Head of caudate nucleus (tissue), 42 donors: Measurements from ENCODE around the gene LRP6.

ENCODE experiments used
- DNase-seq, 42 donors: peaks; one replicate each; pipeline versions ENCODE4 v3.0.0 to v3.0.0-alpha.2; 2020 to 2021; ENCODE audit warnings: mixed read lengths in 7 of 42
- intact Hi-C: fragments of 100-400 bp; cut with DNase I; formaldehyde crosslinking; loops from one replicate; pipeline ENCODE4 v1.15.0; 2022

Gene LRP6

DNA sequence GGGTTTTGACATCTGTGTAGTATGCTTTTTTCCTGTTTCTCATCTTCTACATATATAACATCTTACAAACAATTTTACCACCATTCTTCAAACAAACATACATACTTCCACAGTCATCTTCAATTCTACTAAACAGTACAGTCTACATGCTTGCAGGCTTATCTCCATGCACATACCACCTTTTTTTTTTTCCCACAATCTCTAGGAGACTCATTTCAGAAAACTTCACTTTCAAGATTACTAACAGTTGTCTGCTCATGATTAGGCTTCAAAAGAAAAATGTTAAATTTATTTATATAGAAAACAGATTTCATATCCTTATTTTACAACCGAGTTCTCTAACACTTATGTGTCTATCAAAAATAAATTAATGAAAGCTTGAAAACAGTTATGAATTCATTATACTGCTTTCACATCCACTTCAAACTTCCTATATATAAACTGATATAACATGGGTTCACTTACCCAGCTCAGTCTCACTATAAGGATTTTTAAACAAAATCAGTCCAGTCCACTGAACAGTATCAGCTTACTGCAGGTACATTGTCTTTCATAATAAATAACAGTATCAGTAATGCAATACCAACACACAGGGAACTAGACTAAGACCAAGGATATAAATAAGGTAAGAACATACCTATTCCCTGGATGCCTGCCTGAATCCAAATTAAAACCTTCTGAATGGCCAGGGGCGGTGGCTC lies 42.5 kb downstream of the LRP6 start:
- intact Hi-C loops, result no loop called here
- DNase-seq, result no peak

DNA sequence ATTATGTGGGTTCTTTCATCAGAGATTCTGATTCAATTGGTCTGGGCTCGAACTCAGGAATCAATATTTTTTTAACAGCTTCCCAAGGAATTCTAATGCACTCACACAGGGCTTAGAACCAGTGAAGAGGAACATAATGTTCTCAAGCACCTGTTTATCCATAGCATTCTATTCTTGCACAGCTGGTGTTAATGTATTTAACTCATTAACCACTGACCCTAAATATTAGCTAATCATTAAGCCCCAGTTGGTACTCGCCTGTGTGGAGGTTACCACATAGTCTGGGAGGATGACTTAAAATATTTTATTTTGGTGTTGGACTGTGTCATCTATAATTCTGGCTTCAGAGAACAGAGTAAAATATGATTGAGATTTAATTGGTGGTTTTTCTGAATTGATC lies 45.3 kb downstream of the LRP6 start:
- DNase-seq, result no peak
- intact Hi-C loops, result no loop called here

DNA sequence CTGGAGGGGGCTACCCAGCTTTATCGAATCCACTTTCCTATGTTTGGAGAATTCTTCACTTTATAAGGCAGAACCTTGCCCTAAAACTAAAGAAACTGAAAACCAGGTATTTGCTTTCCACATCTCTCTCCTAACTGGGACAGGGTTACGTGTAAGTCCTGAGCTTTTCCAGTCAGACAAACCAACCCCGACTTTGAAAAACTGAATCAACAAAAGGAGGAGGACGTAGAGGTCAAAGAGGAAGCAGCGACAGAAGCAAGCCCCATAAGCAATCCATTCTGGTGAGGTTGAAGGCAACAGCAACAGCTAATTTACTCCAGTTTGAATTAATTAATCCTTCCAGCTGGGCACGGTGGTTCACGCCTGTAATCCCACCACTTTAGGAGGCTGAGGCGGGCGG lies 47.2 kb downstream of the LRP6 start:
- intact Hi-C loops, result no loop called here
- DNase-seq, result no peak

DNA sequence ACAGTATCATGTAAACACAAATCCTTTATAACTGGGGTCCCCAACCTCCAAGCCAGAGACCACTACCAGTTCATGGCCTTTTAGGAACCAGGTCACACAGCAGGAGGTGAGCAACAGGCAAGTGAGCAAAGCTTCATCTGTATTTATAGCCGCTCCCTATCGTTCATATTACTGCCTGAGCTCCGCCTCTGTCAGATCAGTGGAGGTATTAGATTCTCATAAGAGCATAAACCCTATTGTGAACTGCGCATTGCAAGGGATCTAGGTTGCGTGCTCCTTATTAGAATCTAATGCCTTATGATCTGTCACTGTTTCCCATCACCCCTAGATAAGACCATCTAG lies 49.9 kb downstream of the LRP6 start:
- no peak for DNase-seq
- intact Hi-C loops, result no loop called here

DNA sequence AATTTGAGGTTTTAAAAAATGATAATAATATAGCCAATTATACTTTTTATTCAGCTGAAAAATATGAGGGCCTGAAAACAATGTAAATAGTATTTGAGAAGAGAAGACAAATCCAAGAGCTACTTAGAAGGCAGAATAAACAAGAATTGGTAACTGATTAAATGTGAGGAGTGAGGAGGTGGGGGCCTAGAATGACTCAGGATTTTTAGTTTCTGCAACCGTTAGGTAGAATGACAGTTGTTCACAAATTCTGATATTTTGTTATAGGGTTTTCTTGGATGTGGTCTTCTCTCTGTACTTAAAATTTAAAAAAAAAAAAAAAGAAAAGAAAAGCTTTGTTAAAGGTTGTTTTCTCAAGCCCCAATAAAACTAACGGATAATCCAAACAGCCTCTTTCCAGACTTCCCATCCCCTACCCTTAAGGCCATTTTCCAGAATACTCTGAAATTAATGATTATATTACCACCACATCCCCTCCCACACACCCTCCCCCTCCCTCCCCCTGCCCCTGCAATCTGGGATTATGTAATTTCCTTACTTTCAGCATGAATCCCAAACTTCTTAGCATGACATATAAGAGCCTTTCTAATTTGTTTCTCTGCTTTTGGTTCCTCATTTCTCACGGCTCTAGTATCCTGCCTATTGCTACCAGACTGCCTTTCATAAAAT lies 50.4 kb downstream of the LRP6 start:
- intact Hi-C loops, result no loop called here
- no peak for DNase-seq

DNA sequence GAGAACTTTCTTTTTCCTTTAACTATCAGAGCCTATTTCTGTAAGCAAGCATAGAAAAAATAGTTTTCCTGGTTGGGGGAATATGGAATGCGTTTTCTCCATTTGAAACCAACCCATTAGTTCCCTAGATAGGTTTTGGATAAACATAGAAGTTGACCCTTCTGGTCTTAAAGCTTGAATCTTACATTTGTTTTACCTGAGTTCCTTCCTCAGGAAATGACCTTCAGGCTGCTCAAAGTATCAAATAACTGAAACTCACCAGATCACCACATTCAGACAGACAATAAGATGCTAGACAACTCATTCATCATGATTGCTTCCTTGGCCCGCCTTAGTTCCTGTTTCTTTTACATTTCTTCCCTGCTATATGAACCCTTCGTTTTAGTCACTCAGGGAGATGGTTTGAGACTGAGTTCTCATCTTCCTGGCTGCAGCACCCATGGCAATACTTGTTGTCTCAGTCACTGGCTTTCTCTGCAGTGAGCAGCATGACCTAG lies 52.2 kb downstream of the LRP6 start:
- DNase-seq, result no peak
- intact Hi-C loops, result no loop called here

DNA sequence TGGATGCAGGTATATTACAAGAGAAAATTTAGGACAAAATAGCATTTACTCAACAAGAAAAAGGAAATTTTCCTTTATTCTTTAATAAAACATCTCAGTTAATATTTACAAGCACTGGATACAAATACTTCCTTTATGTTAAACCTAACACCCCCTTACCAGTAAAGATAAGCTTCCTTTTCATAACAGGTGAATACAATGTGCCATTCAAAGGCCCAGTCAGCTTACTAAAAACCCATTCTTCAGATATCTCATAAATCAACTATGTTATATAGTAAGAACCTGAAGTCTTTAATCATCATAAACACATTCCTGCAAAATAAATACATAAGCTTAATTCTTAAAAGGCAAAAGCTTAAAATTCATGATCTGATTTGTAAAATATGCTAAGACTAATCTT lies 52.6 kb downstream of the LRP6 start:
- intact Hi-C loops, result no loop called here
- DNase-seq, result no peak

DNA sequence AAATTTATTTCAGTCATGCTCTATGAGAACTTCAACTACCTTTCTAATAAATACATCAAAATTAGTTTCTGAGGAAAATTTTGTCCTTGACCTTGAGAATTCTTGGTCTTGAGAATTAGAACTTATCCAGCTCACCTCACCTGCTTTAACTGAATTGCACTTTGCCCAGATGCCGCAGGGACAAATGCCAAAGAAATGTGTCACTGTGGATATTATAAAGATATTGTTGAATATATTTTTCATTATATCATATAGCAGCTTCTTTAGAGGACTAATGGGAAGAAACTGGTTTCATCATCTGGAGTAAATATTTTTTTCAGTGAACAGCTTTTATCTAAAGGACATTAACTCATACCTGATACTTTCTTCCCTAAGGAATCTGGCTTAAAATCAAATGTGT lies 54.1 kb downstream of the LRP6 start:
- no peak for DNase-seq
- intact Hi-C loops, result no loop called here

DNA sequence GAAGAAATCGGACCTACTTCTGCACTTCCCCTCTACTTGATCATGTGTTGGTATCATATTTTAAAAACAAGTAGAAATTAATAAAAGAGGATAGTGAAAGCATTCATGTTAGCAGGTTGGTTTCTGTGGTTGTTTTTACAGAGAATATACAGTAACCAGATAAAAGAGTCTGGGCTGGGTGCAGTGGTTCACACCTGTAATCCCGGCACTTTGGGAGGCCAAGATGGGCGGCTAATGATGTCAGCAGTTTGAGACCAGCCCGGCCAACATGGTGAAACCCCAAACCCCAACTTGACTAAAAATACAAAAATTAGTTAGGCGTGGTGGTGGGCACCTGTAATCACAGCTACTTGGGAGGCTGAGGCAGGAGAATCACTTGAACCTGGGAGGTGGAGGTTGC lies 55.9 kb downstream of the LRP6 start:
- intact Hi-C loops, result no loop called here
- DNase-seq, result no peak

DNA sequence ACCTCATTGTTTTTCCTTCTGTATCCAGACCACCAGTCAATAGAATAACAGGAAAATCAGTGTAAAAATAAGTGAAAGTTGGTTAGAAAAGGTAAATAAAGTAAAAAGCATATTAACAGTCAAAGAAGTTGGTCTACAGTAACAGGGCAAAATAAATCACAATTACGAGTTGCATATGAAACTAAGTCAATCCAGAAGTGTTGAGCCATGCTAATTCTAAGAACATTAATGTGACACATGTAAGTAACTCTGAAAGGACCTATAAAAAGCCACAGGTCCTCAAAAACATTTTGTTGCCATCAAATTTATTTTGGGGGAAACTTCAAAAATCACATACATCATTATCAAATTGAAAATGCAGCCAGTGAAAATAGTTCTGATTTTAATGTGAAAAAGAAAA lies 56.4 kb downstream of the LRP6 start:
- DNase-seq, result no peak
- intact Hi-C loops, result no loop called here

DNA sequence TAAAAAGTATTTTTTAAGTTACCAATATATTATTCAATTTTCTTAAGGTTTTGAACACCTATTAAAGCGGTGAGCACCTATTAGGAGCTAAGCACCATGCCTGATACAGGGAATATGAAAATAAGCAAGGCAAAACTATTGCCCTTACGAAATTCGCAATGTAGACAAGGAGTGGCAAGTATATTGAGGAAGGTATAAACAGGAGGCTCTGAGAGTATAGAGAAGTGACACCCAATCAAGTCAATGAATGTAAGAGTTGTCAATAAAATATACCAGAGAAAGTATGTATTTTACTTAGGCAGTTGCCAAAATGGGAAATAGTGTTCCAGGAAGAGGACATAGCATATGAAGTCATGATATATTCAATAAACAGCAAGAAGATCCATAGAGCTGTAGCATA lies 57.2 kb downstream of the LRP6 start:
- DNase-seq, result no peak
- intact Hi-C loops, result no loop called here

DNA sequence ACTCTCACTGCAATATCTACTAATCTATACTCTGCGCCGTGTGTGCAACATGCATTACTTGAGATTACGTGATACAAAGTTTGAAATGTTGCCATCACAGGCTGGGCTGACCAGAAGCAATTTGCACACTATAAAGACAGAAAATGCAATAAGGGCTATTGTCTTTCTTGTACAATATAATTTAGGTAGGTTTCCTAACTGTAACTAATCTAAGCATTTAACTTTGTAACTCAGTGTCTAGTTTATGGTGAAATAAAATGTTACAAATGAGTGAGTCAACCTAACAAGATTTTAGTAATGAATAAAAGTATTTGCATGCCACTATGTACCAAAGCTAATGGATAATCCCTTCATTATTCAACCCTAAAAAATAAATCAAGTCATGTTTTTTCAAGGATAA lies 57.8 kb downstream of the LRP6 start:
- no peak for DNase-seq
- intact Hi-C loops, result no loop called here

DNA sequence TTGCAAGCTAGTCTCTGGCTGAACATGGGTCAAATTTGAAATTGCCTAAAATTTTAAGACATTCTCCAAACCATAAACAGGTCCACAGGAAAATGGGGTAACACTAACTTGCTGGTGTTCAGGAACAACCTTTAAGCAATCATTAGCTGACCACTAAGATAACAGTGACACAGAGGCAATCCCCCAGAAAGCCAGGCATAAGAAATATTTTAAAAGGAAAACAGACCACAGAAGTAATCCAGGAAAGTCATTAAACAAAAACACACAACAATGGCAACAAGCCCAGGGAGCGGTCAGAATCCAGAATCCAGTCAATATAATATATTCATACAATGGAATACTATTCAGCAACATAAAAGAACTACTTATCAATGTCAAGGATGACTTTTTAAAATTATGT lies 59.1 kb downstream of the LRP6 start:
- no peak for DNase-seq
- intact Hi-C loops, result no loop called here

DNA sequence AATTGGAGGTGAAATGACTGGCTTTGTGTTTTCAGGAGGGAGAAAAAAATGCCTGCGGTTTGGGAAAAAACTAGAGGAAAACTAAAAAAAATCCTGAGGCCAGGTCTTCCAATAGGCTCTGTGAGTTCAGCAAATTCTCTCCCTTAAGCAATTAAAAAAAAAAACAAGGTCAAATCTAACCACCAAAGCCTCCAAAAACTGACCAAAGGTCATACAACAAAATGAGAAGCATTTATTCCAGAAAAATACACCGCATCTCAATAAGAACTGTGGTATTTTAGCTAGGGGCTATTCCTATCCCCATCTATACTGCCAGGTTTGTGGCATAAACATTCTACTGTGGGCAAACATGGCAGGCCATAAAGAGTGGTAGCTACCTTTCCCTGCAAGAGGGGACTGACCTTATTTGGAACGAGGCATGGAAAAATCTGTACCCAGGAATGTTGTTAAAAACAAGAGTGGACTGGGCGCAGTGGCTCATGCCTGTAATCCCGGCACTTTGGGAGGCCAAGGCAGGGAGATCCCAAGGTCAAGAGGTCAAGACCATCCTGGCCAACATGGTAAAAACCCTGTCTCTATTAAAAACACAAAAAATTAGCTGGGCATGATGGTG lies 60.0 kb downstream of the LRP6 start:
- intact Hi-C loops, result no loop called here
- no peak for DNase-seq

DNA sequence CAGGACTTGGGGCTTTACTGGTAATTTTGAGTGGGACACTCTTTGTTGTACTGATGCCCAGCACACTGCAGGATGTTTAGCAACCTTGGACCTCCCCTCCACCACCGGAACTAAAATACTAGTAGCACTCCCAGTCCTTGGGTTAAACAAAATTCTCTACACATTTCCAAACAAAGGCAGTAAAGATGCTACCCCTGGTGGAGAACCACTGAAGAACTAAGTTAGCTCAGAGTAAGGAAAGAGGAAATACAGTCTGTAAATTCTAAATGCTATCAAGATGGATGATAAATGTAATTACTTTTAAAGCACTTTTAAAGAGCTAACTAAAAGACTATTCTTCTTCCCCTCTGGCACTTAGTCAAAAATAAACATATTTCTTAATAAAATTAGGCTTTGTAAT lies 64.1 kb downstream of the LRP6 start:
- intact Hi-C loops, result no loop called here
- no peak for DNase-seq

DNA sequence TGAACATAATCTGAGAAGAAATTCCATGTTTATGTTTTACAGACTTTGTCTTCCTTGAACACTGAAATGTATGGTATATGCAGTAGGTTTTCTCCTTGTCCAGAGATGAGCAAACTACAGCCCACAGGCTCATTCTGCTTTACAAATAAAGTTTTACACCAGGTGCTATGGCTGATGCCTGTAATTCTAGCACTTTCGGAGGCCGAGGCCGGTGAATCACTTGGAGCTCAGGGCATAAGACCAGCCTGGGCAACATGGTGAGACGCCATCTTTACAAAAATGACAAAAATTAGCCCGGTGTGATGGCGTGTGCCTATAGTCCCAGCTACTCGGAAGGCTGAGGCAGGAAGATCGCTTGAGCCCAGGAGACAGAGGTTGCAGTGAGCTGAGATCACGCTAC lies 64.7 kb downstream of the LRP6 start:
- intact Hi-C loops, result no loop called here
- no peak for DNase-seq

DNA sequence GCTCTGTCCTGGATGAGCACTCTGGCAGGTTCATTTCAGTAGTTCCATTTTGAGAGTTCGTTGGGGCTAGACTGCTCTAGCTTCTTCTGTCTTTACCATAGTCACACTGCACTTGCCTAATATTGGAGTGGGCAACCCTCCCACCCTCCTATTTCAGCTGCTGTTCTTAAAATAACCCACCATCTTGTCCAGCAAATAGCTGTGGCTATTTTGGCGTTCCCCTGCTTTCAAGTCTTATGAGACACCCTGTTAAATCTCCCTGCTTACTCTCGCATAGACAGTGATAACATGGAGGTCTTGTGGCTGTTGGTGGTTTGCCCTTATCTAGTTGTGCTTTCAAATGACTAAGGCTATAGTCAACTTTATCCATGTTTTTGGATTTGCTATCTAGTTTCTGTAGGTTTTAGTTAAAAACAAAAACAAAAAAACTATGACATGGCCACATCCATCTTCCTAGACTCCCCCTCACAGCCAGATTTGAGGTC lies 65.5 kb downstream of the LRP6 start:
- no peak for DNase-seq

DNA sequence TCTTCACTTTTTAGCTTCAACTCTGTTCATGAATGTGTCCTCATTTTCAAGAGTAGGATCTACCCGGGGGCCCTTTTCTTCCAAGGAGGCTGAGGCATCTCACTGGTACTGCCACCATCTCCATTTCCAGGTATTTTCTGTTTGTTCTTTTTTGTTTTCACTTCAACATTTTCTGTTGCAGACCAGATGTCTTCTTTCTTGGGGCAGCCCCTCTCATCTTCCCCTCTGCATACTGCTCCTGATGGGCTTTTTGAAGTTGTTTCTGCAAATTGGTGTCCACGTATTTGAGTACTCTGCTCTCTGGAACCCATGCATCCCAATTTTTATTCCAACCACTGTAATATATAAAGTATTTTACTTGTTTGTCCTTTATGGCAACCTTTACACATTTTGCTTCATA lies 66.5 kb downstream of the LRP6 start:
- DNase-seq, result no peak
- intact Hi-C loops, result no loop called here

More for the DNA sequence above, 65.5 kb downstream of the LRP6 start:
- intact Hi-C loops, result no loop called here

DNA sequence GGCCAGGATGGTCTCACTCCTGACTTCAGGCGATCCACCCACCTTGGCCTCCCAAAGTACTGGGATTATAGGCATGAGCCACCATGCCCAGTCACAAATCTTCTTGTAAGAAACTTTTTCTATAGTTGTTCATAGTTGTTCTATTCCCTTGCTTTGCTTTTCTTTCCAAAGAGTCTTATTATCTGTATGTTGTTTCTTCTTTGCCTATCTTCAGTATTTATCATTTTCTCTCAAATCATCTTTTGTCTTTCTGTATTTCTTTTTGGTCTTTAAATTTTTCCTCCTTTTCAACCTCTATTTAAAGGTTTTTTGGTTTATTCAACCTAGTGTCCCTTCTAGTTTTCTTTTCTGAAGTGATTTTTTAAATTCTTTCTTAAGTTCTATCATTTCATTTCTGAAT lies 68.7 kb downstream of the LRP6 start:
- no peak for DNase-seq
- intact Hi-C loops, result no loop called here

DNA sequence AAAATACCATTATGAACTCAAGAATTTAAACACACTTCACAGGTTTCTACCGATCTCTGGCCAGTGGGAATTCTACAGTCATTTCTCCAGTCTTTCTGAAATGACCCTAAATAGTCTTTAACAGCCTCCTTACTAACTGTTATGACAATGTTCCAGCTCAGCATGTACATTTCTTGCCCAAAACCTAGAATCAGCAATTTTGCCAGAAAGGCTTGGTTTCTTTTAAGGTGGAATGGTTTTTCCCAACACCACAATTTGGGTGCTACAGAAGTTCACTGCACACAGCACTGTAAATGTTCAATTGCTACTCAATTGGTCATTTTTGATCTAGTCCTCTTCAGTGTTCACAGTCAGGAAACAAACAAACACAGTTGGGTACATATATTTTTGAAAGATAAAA lies 69.7 kb downstream of the LRP6 start:
- DNase-seq, result no peak
- intact Hi-C loops, result no loop called here

DNA sequence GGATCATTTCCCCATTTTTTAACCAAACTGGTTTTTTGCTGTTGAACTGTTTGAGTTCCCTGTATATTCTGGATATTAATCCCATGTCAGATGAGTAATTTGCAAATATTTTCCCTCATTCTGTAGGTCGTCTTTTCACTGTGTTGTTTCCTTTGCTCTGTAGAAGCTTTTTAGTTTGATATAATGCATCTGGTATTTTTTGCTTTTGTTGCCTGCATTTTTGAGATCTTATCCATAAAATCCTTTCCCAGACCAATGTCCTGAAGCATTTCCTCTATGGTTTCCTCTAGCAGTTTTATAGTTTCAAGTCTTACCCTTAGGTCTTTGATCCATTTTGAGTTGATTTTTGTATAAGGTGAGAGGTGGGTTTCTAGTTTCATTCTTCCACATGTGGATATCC lies 71.3 kb downstream of the LRP6 start:
- intact Hi-C loops, result no loop called here
- no peak for DNase-seq
